Common myeloid progenitor, CD34-positive (primary cell): ENCODE data around the gene B3GNT7.

ENCODE experiments used
- CTCF ChIA-PET: fragments of 350-600 bp; sonication (Branson Sonifier 250); formaldehyde crosslinking; loops from one replicate; lab custom pipeline; 2021; ENCODE audit warnings: antibody characterized with exemption; lab: Charles Lee
- POLR2A ChIA-PET: fragments of 350-600 bp; sonication (Branson Sonifier 250); formaldehyde crosslinking; loops from one replicate; lab custom pipeline; 2021; ENCODE audit warnings: antibody characterized with exemption; lab: Charles Lee
- DNase-seq, 3 donors: peaks; one replicate each; pipeline versions ENCODE4 v3.0.0 to v3.0.0-alpha.2; 2013
- H3K27ac ChIP-seq, 2 experiments: 1 replicate in 1 of 2; 2 replicates in 1 of 2; pipeline ENCODE4 v1.7.0; 2013; ENCODE audit warnings: inconsistent platforms in 2 of 2, low read length in 2 of 2, mild to moderate bottlenecking in 2 of 2, low read depth in 1 of 2, moderate library complexity in 1 of 2; ENCODE audit not compliant: severe bottlenecking in 2 of 2, insufficient read depth in 1 of 2, poor library complexity in 1 of 2
- H3K27me3 ChIP-seq, 5 experiments: replicated peaks in 2 of 5; 1 replicate in 3 of 5; 2 replicates in 2 of 5; pipeline versions ENCODE4 v1.6.1 to v1.7.0; 2013; ENCODE audit warnings: low read length in 4 of 5, mild to moderate bottlenecking in 2 of 5, moderate library complexity in 2 of 5, inconsistent platforms in 1 of 5; ENCODE audit not compliant: insufficient read depth in 5 of 5, control insufficient read depth in 4 of 5
- H3K36me3 ChIP-seq, 4 experiments: 1 replicate in 2 of 4; 2 replicates in 2 of 4; pipeline versions ENCODE4 v1.6.1 to v1.7.0; 2013; ENCODE audit warnings: low read length in 3 of 4, control low read depth in 1 of 4, mild to moderate bottlenecking in 1 of 4; ENCODE audit not compliant: control insufficient read depth in 4 of 4, insufficient read depth in 4 of 4
- H3K4me1 ChIP-seq, 4 experiments: 1 replicate in 3 of 4; 2 replicates in 1 of 4; pipeline versions ENCODE4 v1.6.1 to v1.7.1; 2013; ENCODE audit warnings: low read length in 3 of 4, mild to moderate bottlenecking in 3 of 4, control low read depth in 1 of 4, inconsistent platforms in 1 of 4, moderate library complexity in 1 of 4; ENCODE audit not compliant: control insufficient read depth in 4 of 4, insufficient read depth in 4 of 4; ENCODE audit errors: control extremely low read depth in 1 of 4
- H3K4me3 ChIP-seq, 7 experiments: 1 replicate in 4 of 7; 2 replicates in 3 of 7; pipeline versions ENCODE4 v1.5.1 to v1.7.0; 2013; ENCODE audit warnings: mild to moderate bottlenecking in 7 of 7, low read length in 6 of 7, moderate library complexity in 6 of 7, inconsistent platforms in 2 of 7, low read depth in 2 of 7, control low read depth in 1 of 7; ENCODE audit not compliant: insufficient read depth in 4 of 7, control insufficient read depth in 1 of 7; ENCODE audit errors: extremely low read depth in 1 of 7
- H3K9me3 ChIP-seq, 5 experiments: 1 replicate in 4 of 5; 2 replicates in 1 of 5; pipeline versions ENCODE4 v1.6.1 to v1.7.1; 2013; ENCODE audit warnings: low read length in 4 of 5, mild to moderate bottlenecking in 2 of 5, inconsistent platforms in 1 of 5, low read depth in 1 of 5, moderate library complexity in 1 of 5; ENCODE audit not compliant: control insufficient read depth in 4 of 5, insufficient read depth in 2 of 5; ENCODE audit errors: control extremely low read depth in 1 of 5
- WGBS: methylation state at CpG from one replicate; pipeline ENCODE4 v1.1.5; 2013; ENCODE audit not compliant: insufficient coverage; 5-methylcytosine and 5-hydroxymethylcytosine counted together

B3GNT7 gene

DNA sequence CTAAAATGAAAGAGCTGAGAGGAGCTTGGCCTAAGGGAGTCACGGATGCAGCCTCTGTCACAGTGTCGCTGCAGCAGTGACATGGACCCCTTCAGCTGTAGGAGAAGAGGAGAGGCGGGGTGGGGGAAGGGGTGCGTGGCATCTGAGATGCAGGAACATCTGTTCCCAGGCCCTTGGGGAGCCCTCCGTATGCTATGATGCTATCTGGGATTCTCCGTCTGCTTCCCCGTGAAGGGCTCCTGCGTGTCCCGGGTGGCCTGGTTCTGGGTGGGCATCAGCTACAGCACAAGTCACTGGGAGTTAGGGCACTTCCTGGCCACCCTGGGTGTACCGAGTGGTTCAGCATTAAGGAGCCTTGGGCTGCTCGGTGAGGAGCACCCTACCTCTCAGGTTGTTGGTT is 35.6 kb upstream of the B3GNT7 start:
- Histone ChIP-seq H3K4me1 (peaks cover 0 to 38% (median 25%) of the 10 kb centered on the region in 4 experiments), H3K27me3 (no peaks in the 10 kb centered on the region), H3K27ac (no peak overlapping the region), H3K4me3 (no peak overlapping the region), H3K9me3 (no peaks in the 10 kb centered on the region), H3K36me3 (no peaks in the 10 kb centered on the region)
- ChIA-PET POLR2A (no interaction called here), CTCF (interaction anchor here (1.2 kb wide), 1 partner anchor 37 kb away, joined by 3 read pairs; no protein-coding TSS in a partner anchor)
- 96% methylated on average over 9 of the region's 11 CpGs for WGBS
- DNase-seq, result no peak

DNA sequence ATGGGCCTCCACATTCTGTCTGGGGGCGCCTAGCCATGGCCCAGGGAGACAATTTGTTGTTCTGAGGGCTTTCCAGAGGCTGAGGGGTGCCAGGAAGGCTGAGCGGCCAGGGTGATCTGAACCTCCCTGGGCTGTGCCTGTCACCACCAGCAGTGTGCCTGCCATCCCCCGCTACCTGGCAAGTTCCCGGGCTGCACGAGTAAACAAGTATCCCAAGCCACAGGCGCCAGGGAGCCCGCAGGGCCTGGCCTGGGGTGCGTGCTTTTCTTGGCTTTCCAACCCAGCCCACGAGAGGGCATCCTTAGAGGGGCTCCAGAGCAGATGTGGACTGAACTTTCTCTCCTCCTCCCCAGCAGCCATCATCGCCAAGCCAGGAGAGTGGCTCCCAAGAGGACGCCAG is 35.1 kb upstream of the B3GNT7 start:
- CTCF ChIA-PET, result interaction anchor here (2.7 kb wide), 1 partner anchor 34 kb away, joined by 15 read pairs; no protein-coding TSS in a partner anchor
- WGBS, result 94% methylated on average over 9 of the region's 11 CpGs
- no peaks in the 10 kb centered on the region for H3K36me3 ChIP-seq

DNA sequence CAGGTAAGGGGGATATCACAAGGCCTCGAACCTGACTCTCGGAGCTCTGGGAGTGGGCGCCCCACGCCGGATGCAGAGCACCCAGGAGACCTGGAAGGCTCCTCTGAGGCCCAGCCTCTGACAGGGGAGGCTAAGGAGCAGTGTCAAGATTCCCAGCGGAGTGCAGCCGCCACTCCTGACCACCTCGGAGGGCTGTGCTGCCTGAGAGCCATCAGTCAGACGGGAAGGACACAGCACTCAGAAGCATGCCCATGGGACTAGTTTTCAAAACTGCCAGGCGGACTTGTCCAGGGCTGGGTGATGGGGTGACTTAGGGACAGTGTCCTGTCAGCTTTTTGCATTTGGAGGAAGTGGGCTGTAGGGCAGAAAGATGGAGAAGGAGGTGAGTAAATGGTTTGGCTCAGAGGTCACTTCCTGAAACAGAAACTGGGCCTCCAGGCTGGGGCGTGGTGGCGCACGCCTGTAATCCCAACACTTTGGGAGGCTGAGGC is 34.6 kb upstream of the B3GNT7 start:
- ChIA-PET CTCF (interaction anchor here (1.0 to 2.7 kb wide), 6 partner anchors 11 to 51 kb away, joined by 4 to 15 read pairs (median 6); no protein-coding TSS in a partner anchor), POLR2A (no interaction called here)
- 98% methylated on average over 11 of the region's 13 CpGs for WGBS

More for the DNA sequence above, 35.1 kb upstream of the B3GNT7 start:
- Histone ChIP-seq H3K4me3 (no peak overlapping the region), H3K27me3 (no peaks in the 10 kb centered on the region), H3K27ac (no peak overlapping the region), H3K4me1 (peaks cover 0 to 42% (median 28%) of the 10 kb centered on the region in 4 experiments), H3K9me3 (no peaks in the 10 kb centered on the region)
- POLR2A ChIA-PET, result no interaction called here
- DNase-seq, result no peak

DNA sequence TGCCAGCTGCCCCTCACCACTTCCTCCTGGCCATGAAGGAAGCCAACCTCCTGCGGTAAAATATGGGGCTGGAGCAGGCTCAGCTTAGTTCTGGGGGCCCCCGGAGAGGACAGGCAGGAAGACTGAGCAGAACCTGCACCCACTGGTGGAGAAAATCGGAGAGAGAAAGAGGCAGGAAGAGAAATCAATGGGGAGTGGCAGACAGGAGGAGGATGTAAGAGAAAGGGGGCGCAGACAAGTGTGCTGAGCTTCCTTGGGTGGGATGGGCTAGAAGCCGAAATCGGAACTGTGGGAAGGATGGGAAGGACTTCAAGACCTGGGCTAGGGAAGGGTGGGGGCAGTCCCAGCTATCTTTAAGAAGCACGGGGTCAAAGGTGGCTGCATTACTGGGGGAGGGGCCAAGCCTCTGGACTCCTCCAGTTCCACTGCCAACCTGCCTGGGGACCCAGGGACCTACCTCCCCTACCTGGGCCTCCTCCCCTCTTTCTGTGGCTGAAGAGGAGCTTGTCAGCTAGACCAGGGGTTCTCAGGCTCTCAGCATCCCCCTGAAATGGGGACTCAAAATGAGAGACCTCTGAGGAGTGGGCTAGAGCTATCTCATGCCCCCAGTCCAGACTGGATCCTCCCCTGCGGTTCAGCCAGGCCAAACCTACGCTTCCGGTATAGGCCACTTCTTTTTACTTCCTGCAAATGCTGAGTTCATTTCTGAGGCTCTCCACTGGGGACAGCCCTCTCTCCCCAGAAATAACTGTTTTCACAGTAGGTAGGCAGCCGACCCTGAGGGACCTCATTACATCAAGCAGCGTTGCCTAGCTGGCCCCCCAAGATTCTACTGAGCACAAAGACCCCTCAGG is 33.6 kb upstream of the B3GNT7 start:
- POLR2A ChIA-PET, result no interaction called here
- 35% methylated on average over 9 of the region's 12 CpGs for WGBS
- no peak overlapping the region for H3K27ac ChIP-seq

More for the DNA sequence above, 34.6 kb upstream of the B3GNT7 start:
- Histone ChIP-seq H3K27me3 (no peaks in the 10 kb centered on the region), H3K9me3 (no peaks in the 10 kb centered on the region), H3K27ac (no peak overlapping the region), H3K4me3 (no peak overlapping the region), H3K4me1 (peaks cover 0 to 45% (median 28%) of the 10 kb centered on the region in 4 experiments), H3K36me3 (no peaks in the 10 kb centered on the region)
- DNase-seq, result peak in 1 of 3 donors; percentile 17

DNA sequence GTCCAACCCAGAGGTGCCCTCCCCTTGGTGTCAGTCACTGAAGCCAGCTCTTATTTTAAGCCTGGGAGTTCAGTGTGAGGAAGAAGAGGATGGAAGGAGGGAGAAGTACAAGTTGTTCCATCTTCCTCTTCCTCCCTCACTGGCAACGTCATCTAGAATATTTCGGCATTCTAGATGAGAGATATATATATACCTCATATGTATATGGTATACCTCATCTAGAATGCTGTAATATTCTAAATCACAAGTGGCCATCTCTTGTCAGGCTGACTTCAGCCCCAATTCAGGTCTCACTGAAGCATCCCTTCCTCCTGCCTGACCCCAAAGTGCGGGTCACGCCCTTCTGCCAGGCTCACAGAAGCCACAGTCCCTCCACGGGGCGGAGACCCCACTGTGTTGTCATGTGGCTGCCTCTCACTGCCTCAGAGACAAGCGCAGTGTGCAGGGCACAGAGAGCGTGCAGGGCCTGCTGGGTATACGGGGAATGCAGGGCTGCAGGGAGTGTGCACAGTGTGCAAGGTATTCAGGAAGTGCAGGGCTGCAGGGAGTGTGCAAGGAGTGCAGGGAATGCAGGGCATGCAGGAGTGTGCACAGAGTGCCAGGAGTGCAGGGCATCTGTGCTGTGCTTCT is 32.8 kb upstream of the B3GNT7 start:
- Histone ChIP-seq H3K4me3 (peak overlapping the region in 1 of 7 experiments; percentile 23), H3K27ac (no peak overlapping the region), H3K4me1 (peaks cover 0 to 45% (median 28%) of the 10 kb centered on the region in 4 experiments), H3K27me3 (no peaks in the 10 kb centered on the region), H3K9me3 (no peaks in the 10 kb centered on the region), H3K36me3 (no peaks in the 10 kb centered on the region)
- no peak for DNase-seq
- WGBS, result 85% methylated on average over 5 of the region's 9 CpGs
- POLR2A ChIA-PET, result no interaction called here
- CTCF ChIA-PET, result interaction anchor here (0.8 to 4.6 kb wide), 17 partner anchors 9 to 238 kb away, joined by 3 to 15 read pairs (median 5); partner anchors contain the start of gene HTR2B

More for the DNA sequence above, 33.6 kb upstream of the B3GNT7 start:
- H3K4me1 ChIP-seq, result peaks cover 0 to 45% (median 28%) of the 10 kb centered on the region in 4 experiments
- no peaks in the 10 kb centered on the region for H3K36me3 ChIP-seq
- peak overlapping the region in 2 of 7 experiments; percentile 23 to 34 for H3K4me3 ChIP-seq
- H3K9me3 ChIP-seq, result no peaks in the 10 kb centered on the region
- CTCF ChIA-PET, result interaction anchor here (0.7 to 4.6 kb wide), 20 partner anchors 10 to 237 kb away, joined by 3 to 15 read pairs (median 4); partner anchors contain the start of gene HTR2B
- no peaks in the 10 kb centered on the region for H3K27me3 ChIP-seq
- DNase-seq, result peak; percentile 54 to 86 (median 82)

DNA sequence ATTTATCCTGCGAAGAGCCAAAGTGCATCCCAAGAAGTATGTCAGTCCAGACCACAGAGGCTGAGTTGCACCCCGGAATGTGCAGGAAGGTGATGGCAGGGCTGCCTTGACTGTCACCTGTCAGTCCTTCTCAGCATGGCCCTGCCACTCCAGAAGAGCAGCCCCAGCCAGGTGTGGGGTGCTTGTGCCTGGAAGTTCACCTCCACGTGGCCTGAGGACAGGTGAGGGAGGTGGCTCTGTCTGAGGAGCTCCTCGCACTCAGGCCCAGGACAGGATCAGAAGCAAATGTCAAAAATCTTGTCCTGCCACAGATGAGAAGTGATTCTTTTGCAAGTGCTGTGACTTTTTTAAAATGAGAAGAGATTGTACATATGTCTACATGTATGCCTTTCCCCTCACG is 31.4 kb upstream of the B3GNT7 start:
- CTCF ChIA-PET, result interaction anchor here (0.7 to 4.6 kb wide), 9 partner anchors 10 to 288 kb away, joined by 3 to 14 read pairs (median 4); no protein-coding TSS in a partner anchor
- 100% methylated on average over 4 of the region's 5 CpGs for WGBS
- POLR2A ChIA-PET, result interaction anchor here (0.8 kb wide), 1 partner anchor 10 kb away, joined by 3 read pairs; no protein-coding TSS in a partner anchor

More for the DNA sequence above, 31.4 kb upstream of the B3GNT7 start:
- no peaks in the 10 kb centered on the region for H3K9me3 ChIP-seq
- no peak for DNase-seq
- peaks cover 0 to 45% (median 28%) of the 10 kb centered on the region in 4 experiments for H3K4me1 ChIP-seq
- no peaks in the 10 kb centered on the region for H3K27me3 ChIP-seq
- no peaks in the 10 kb centered on the region for H3K36me3 ChIP-seq
- H3K27ac ChIP-seq, result no peak overlapping the region
- H3K4me3 ChIP-seq, result no peak overlapping the region
